Measurements from ENCODE around the gene SCP2. TPM values are rescaled to one million over a fixed set of nuclear protein-coding genes. Genes with fewer than 3 reads are reported as not detected.

Gene SCP2
- total RNA-seq, 1 experiment from 2014 or later: 73.2 TPM

- ChIA-PET POLR2A (ENCODE audit: low non-redundant PET) (no interaction called here), CTCF (no interaction called here)
- H3K4me1 ChIP-seq (ENCODE audit: insufficient read depth, low read length, poor library complexity, severe bottlenecking): no peaks in the 10 kb centered on the region
- BruUV-seq (replicated peaks): no TSS peak
- no peak for DNase-seq (ENCODE audit: low spot score)
- intact Hi-C loops (cut with micrococcal nuclease; ENCODE audit: unreplicated experiment): loop anchor here (5.0 kb wide), 1 partner anchor 282 kb away; no protein-coding TSS in a partner anchor
- no peak overlapping the region for H3K4me3 ChIP-seq (ENCODE audit: low read depth, low read length, poor library complexity, severe bottlenecking)
- TF ChIP-seq CTCF (conservative IDR thresholded peaks at IDR 0.05; ENCODE audit: low read depth, low read length) (no peak), EZH2 (IDR thresholded peaks at IDR 0.05; ENCODE audit: borderline replicate concordance, low read depth, low read length, poor library complexity, severe bottlenecking) (no peak)
- no peaks in the 10 kb centered on the region for H3K27me3 ChIP-seq (replicated peaks; ENCODE audit: insufficient read depth, low read depth, low read length, poor library complexity)
- no peaks in the 10 kb centered on the region for H3K9me3 ChIP-seq (ENCODE audit: low read depth, low read length, poor library complexity, severe bottlenecking)
- no peak overlapping the region for H3K27ac ChIP-seq (ENCODE audit: low read depth, low read length, poor library complexity, severe bottlenecking)
- H3K36me3 ChIP-seq (ENCODE audit: insufficient read depth, low read length, poor library complexity, severe bottlenecking): no peaks in the 10 kb centered on the region
Measured at GRCh38 chr1:52900402-52900801, 26.7 kb upstream of the SCP2 start.

- POLR2A ChIA-PET (ENCODE audit: low non-redundant PET): no interaction called here
Measured at GRCh38 chr1:52901384-52901783, 25.7 kb upstream of the SCP2 start.

GRCh38 chr1:52904208-52904926 is 22.7 kb upstream of the SCP2 start:
- intact Hi-C loops (cut with micrococcal nuclease; ENCODE audit: unreplicated experiment): loop anchor here (5.0 kb wide), 1 partner anchor 278 kb away; no protein-coding TSS in a partner anchor
- H3K27ac ChIP-seq (ENCODE audit: low read depth, low read length, poor library complexity, severe bottlenecking): no peak overlapping the region
- H3K4me1 ChIP-seq (ENCODE audit: insufficient read depth, low read length, poor library complexity, severe bottlenecking): no peaks in the 10 kb centered on the region
- no peaks in the 10 kb centered on the region for H3K9me3 ChIP-seq (ENCODE audit: low read depth, low read length, poor library complexity, severe bottlenecking)
- POLR2A ChIA-PET (ENCODE audit: low non-redundant PET): no interaction called here
- no peak for DNase-seq (ENCODE audit: low spot score)
- H3K27me3 ChIP-seq (replicated peaks; ENCODE audit: insufficient read depth, low read depth, low read length, poor library complexity): no peaks in the 10 kb centered on the region
- no peak for TF ChIP-seq EZH2 (IDR thresholded peaks at IDR 0.05; ENCODE audit: borderline replicate concordance, low read depth, low read length, poor library complexity, severe bottlenecking)
- no peak for TF ChIP-seq CTCF (conservative IDR thresholded peaks at IDR 0.05; ENCODE audit: low read depth, low read length)
- no peak overlapping the region for H3K4me3 ChIP-seq (ENCODE audit: low read depth, low read length, poor library complexity, severe bottlenecking)
- no peaks in the 10 kb centered on the region for H3K36me3 ChIP-seq (ENCODE audit: insufficient read depth, low read length, poor library complexity, severe bottlenecking)
- no TSS peak for BruUV-seq (replicated peaks)
- CTCF ChIA-PET: interaction anchor here (0.9 kb wide), 1 partner anchor 282 kb away, joined by 3 read pairs; no protein-coding TSS in a partner anchor

More at GRCh38 chr1:52901384-52901783, 25.7 kb upstream of the SCP2 start:
- Histone ChIP-seq H3K27me3 (replicated peaks; ENCODE audit: insufficient read depth, low read depth, low read length, poor library complexity) (no peaks in the 10 kb centered on the region), H3K4me3 (ENCODE audit: low read depth, low read length, poor library complexity, severe bottlenecking) (no peak overlapping the region), H3K36me3 (ENCODE audit: insufficient read depth, low read length, poor library complexity, severe bottlenecking) (no peaks in the 10 kb centered on the region), H3K4me1 (ENCODE audit: insufficient read depth, low read length, poor library complexity, severe bottlenecking) (no peaks in the 10 kb centered on the region), H3K27ac (ENCODE audit: low read depth, low read length, poor library complexity, severe bottlenecking) (no peak overlapping the region), H3K9me3 (ENCODE audit: low read depth, low read length, poor library complexity, severe bottlenecking) (no peaks in the 10 kb centered on the region)
- no TSS peak for BruUV-seq (replicated peaks)
- no peak for DNase-seq (ENCODE audit: low spot score)
- intact Hi-C loops (cut with micrococcal nuclease; ENCODE audit: unreplicated experiment): loop anchor here (5.0 kb wide), 1 partner anchor 281 kb away; no protein-coding TSS in a partner anchor
- CTCF ChIA-PET: interaction anchor here (0.7 kb wide), 1 partner anchor 281 kb away, joined by 3 read pairs; no protein-coding TSS in a partner anchor
- TF ChIP-seq CTCF (conservative IDR thresholded peaks at IDR 0.05; ENCODE audit: low read depth, low read length): no peak
- no peak for TF ChIP-seq EZH2 (IDR thresholded peaks at IDR 0.05; ENCODE audit: borderline replicate concordance, low read depth, low read length, poor library complexity, severe bottlenecking)

All from A673 (cell line).